HCEC 1CT (cell line): Measurements from ENCODE around the gene FEM1C.
"Not testable (repeated sequence)": the region's sequence is repeated elsewhere in the genome, so short reads cannot be mapped to it uniquely, and the experiment has no call there.

Experiments
- DNase-seq: peaks from one replicate; pipeline ENCODE4 v3.0.0-alpha.2; 2017

The FEM1C gene

GRCh38 chr5:115511632-115512031 lies 32.9 kb downstream of the FEM1C start:
- no peak for DNase-seq

DNA sequence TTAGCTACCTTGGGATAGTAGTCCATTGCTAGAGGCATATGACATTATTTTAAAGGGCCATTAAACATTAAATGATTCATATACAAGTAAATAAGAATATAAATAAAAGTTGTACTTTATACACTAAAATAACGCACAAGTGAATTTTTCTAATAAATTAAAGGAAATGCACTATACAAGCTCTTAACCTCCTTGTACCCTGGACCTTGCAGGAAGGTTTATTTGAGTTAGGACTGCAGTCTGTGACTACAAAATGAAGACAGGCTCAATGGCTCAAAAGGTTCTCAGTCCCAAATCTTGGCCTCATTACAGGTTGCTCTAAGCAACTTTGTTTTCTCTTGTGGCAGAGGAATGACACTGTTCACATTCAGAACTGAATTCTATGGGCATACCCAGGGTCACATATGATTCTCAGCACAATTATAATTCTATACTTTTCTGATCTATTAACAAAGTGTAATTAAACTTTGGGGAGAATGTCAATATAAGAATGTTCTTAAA lies 34.4 kb downstream of the FEM1C start:
- DNase-seq: no peak

DNA sequence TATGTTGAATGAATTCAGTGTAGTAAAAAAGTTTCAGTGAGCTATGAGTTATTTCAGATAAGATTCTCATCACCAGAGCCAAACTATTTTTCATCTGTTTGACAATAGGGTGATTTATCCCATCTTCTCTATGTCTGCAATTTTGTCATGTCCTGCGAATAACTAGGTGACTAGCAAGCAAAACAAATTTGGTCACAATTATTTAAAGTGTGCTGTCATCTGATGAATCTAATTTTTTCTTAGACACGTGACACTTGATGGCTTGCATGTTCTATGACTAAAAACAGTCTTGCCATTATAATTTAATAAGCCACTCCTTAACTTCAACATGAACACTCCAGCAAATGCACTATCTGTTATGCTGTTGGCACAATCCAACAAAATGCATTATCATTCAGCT lies 35.0 kb downstream of the FEM1C start:
- DNase-seq: no peak

- no peak for DNase-seq
Observed at GRCh38 chr5:115507681-115508080, 36.9 kb downstream of the FEM1C start.

DNA sequence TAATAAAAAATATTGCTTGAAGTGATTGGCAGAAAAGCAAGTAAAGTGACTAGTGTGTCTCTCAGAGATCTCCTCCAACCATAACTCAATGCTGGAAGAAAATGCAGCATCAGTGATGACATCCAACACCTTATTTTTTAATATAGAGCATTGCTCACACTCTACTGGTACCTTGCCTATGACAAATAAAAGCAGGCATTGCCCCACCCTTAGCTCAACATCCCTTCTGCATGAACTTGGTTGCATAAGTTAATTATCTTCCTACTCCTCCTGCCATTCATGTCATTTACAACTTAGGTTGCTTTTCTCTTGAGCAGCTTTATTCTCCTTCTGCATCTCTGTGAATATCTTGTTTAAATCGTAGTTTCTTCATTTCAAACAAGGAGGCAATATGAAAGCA lies 41.2 kb downstream of the FEM1C start:
- DNase-seq: no peak

DNA sequence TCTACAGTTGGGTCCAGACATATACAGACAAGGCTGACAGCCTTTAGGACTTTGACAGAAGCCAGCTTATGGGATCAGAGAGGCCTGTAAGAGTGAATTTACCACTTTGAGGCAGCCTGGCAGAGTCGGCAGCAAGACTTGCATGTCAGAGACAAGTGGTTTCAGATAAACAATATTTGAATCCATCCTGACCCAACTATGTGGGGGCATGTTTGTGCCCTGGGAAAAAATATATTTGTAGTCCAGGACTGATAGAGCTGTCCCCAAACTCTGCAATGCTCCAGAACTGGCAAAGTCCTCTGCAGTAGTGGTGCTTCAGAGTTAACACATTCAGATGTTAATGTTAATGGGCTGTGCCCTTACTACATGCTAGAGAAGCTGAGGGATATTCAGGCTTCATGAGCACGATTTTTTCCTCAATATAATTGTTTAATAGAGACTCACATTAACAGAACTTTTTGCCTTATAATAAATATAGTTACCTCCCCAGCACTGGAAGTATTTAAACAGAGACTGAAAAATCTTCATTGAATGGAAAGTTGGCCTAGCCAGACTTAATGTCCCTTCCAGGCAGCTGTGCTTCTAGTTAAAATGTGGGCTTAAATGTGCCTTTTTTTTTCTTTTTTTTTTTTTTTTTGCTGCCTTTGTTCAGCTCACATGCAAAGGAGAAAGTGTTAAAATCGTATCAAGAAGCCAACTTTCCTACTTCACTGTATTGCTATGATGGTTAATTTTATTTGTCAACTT lies 42.9 kb downstream of the FEM1C start:
- DNase-seq: no peak

DNA sequence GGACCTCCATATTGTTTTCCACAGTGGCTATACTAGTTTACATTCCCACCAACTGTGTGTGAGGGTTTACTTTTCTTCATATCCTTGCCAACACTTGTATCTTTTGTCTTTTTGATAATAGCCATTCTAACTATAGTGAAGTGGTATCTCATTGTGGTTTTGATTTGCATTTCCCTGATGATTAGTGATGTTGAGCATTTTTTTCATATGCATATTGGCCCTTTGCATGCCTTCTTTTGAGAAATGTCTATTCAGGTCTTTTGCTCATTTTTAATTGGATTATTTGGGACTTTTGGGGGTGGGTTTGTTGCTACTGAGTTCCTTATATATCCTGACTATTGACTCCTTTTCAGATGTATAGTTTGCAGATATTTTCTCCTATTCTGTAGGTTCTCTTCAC lies 44.4 kb downstream of the FEM1C start:
- DNase-seq: no peak

GRCh38 chr5:115496936-115497576 lies 47.5 kb downstream of the FEM1C start:
- DNase-seq: no peak

GRCh38 chr5:115494570-115495289 lies 49.8 kb downstream of the FEM1C start:
- no peak for DNase-seq

DNA sequence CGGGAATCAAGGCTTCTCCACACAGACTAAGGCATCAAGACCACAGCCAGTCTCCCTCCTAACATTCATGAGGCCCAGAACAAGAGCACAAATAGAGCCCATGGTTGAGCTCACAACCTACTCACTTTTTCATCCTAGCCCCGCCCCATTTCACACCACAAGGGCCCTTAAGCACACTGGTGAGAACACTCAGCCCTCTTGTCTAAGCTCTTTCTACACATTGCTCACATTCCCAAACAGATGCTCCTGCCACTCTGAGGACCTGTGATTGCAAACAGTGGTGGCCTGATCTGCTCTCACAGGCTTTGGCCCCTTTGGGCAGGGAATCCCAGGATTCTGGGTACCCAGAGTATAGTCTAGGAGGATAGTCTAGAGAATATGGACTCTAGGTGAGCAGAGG lies 54.0 kb downstream of the FEM1C start:
- DNase-seq: no peak

DNA sequence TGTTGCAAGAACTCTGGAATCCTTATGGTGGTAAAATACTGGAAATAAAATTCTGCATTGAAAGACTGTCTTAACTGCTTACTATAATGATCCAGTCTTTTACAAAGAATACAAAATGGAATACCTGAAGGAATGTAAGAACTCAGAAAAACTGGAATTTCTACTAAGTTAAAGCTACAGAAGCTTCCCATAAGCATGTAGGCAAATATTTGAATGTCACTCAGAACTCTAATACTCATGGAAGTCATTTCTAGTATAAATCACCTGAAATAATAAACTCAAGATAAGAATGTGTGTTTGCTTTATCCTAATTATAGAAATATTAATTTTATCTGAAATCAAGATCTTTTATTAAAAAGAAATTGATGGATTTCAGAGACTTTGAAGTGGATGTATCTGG lies 54.8 kb downstream of the FEM1C start:
- DNase-seq: no peak

DNA sequence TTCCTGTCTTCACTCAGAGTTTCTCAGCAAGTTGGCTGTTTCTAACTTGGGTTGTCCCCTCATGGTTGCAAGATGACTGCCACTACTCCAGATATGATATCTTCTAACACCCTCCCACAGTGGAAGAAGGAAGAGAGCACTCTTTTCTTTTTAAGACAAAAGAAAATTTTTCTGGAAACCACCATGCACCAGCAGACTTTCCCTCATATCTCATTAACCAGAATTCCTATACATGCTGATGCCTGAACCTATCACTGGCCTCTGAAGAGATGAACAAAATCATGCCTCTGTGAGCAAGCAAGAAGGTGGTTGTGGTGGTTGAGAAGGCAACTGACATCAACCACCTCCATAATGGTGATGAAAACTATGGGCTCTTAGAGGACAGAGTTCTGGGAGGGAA lies 56.8 kb downstream of the FEM1C start:
- DNase-seq: no peak

DNA sequence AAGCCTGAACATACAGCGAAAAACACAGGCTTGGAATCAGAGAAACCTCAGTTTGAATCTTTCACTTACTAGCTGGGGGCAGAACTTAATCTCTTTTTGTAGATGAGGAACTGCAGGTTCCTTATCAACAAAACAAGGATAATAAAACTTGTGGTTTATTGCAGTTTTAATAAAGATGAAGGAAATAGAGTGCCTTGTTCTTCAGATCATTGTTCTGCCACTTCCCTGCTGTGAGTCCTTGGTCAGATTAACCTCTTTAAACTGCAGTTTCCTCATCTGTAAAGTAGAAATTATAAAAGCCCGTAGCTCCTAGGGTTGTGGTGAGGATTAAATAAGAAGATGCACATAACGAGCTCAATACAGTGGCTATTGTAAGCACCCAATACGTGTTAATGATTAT lies 57.4 kb downstream of the FEM1C start:
- DNase-seq: no peak

DNA sequence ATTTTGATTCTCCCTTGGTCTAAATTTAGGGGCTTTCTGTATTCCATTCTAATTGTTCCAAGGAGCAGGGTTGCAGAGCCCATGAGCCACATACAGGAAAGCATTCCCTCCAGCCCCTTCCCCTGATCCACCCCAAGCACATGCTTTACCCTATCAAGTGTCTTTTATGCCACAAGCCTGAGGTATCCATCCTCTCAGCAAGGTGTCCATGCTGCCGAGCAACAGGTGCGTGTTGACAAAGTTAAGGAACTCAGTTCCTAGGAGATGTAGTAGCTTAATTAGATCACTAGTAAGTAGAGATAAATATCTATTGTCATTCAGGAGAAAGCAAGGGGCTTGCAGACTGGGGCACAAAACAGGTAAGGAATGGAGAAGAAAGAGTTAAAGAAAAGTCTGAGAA lies 57.8 kb downstream of the FEM1C start:
- no peak for DNase-seq

GRCh38 chr5:115484368-115484767 lies 60.2 kb downstream of the FEM1C start:
- no peak for DNase-seq

- DNase-seq: no peak
Observed at GRCh38 chr5:115480900-115481299, 63.7 kb downstream of the FEM1C start.

GRCh38 chr5:115480271-115480670 lies 64.3 kb downstream of the FEM1C start:
- no peak for DNase-seq

DNA sequence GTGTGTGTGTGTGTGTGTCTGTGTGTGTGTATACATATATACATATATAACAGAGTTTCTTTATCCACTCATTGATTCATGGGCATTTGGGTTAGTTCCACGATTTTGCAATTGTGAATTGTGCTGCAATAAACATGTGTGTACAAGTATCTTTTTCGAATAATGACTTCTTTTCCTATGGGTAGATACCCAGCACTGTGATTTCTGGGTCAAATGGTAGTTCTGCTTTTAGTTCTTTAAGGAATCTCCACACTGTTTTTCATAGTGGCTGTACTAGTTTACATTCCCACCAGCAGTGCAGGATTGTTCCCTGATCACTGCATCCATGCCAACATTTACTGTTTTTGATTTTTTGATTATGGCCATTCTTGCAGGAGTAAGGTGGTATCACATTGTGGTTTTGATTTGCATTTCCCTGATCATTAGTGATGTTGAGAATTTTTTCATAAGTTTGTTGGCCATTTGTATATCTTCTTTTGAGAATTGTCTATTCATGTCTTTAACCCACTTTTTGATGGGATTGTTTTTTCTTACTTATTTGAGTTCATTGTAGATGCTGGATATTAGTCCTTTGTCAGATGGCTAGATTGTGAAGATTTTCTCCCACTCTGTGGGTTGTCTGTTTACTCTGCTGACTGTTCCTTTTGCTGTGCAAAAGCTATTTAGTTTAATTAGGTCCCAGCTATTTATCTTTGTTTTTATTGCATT lies 65.3 kb downstream of the FEM1C start:
- DNase-seq: not testable (repeated sequence)

GRCh38 chr5:115478281-115478680 lies 66.3 kb downstream of the FEM1C start:
- DNase-seq: peak; percentile 15

DNA sequence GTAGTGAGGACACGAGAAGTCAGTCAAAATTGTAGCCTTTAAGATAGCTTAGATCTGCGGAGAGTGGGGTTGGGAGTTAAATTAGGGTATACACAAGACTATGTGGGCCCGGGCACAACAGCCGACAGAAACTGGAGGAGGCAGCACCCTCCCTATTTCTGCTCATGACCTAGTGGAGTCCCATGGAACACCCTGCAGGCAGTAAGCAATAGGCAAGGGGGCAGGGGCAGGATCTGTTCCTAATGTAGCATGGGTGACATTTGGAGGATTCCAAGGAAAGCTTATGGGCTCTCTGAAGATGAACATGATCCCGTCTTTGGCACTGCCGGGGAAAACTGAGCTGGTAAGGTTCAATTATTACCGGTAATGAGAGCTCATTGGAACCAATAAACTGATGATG lies 67.0 kb downstream of the FEM1C start:
- no peak for DNase-seq

GRCh38 chr5:115475788-115476187 lies 68.8 kb downstream of the FEM1C start:
- no peak for DNase-seq

DNA sequence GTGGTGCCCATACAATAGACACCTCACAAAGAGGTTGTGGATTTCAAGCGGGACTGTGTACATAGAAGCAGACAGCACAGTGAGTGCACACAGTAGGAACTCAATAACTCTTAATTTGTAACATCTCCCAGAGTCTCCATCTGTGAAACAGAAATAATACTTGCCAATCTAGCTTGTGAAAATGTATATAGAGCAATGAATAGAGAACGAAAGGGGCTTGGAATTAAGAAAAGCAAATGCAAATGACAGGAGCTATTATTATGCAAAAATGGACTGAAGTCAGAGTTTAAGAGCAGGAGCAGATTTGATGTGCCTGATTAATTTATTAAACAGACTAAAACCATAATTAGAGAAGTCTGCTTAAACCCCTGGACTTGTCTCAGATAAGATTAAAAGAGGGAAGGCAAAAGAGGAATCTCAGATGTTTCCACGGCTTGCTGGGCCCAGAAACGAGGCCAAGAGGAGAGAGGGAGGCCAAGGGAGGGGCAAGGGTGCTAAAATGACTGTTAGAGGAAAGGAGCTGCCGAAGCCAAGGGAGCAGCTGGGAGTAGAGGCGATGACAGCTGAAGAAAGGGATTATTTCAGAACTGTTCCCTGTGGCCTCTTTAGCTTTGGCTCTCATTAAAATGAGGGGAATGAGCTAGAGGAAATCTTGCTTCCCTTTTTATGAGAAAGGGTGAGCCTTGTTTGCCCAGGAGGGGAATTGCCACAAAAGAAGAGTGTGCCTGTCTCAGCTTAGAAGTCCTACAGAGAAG lies 72.1 kb downstream of the FEM1C start:
- DNase-seq: no peak
